Breast epithelium (tissue), 4 donors: Measurements from ENCODE around the gene KDM4C. TPM values are rescaled to one million over a fixed set of nuclear protein-coding genes. Genes with fewer than 3 reads are reported as not detected.

Experiments
- DNase-seq, 2 donors: peaks; one replicate each; pipeline ENCODE4 v3.0.0-alpha.2; 2019; ENCODE audit warnings: low spot score in 2 of 2
- H3K27ac ChIP-seq, 2 donors: fragments of 200-600 bp; sonication (generic) in 1 of 2; one replicate each; pipeline ENCODE4 v1.5.1; 2016 to 2019; ENCODE audit warnings: mild to moderate bottlenecking in 1 of 2
- H3K27me3 ChIP-seq, 2 donors: fragments of 200-600 bp; sonication (generic) in 1 of 2; one replicate each; pipeline versions ENCODE4 v1.5.1 to v1.6.0; 2017 to 2019; ENCODE audit warnings: control low read depth in 1 of 2, mild to moderate bottlenecking in 1 of 2
- H3K36me3 ChIP-seq: fragments of 200-600 bp; one replicate; pipeline ENCODE4 v1.5.1; 2019
- H3K4me1 ChIP-seq, 2 donors: fragments of 200-600 bp; sonication (generic); one replicate each; pipeline ENCODE4 v1.5.1; 2016 to 2019; ENCODE audit warnings: control low read depth in 1 of 2
- H3K4me3 ChIP-seq, 3 donors: fragments of 200-600 bp; sonication (generic); 1 replicate in 2 of 3; 2 replicates in 1 of 3; pipeline ENCODE4 v1.5.1; 2016 to 2019; ENCODE audit warnings: mild to moderate bottlenecking in 3 of 3, moderate library complexity in 2 of 3
- H3K9me3 ChIP-seq, 2 donors: fragments of 200-600 bp; sonication (generic) in 1 of 2; one replicate each; pipeline ENCODE4 v1.5.1; 2016 to 2019; ENCODE audit warnings: control low read depth in 1 of 2
- CTCF ChIP-seq, 3 donors: fragments of 450-650 bp; IDR thresholded peaks; one replicate each; pipeline ENCODE4 v1.5.1; 2016 to 2017; ENCODE audit warnings: antibody characterized with exemption in 3 of 3, mild to moderate bottlenecking in 3 of 3, moderate library complexity in 3 of 3
- POLR2A ChIP-seq: fragments of 450-650 bp; IDR thresholded peaks from one replicate; pipeline ENCODE4 v1.6.1; 2016; ENCODE audit warnings: antibody characterized with exemption, mild to moderate bottlenecking, moderate library complexity
- POLR2AphosphoS5 ChIP-seq, 3 donors: sonication (generic); formaldehyde crosslinking; IDR thresholded peaks; one replicate each; pipeline ENCODE4 v1.6.1; 2017; ENCODE audit warnings: antibody characterized with exemption in 3 of 3
- intact Hi-C: fragments of 100-400 bp; cut with DNase I; formaldehyde crosslinking; loops from one replicate; pipeline ENCODE4 v1.15.1; 2023; ENCODE audit warnings: low total_unique reads
- total RNA-seq, 3 donors: library from RNA; depleted of rRNA; stranded (reverse); fragments of >200 nt; gene quantifications; one replicate each; pipeline ENCODE4 v1.1.0, GENCODE V29; 2016

The KDM4C gene
- total RNA-seq, 3 donors from 2014 or later, result 37.8 to 80.9 (median 60.0) TPM

GRCh38 chr9:6897898-6898302, 140.1 kb downstream of the KDM4C start:
- no peak for DNase-seq
- Histone ChIP-seq H3K4me3 (no peak overlapping the region), H3K27me3 (no peaks in the 10 kb centered on the region), H3K9me3 (no peaks in the 10 kb centered on the region), H3K4me1 (no peaks in the 10 kb centered on the region), H3K36me3 (no peaks in the 10 kb centered on the region), H3K27ac (no peak overlapping the region)
- TF ChIP-seq POLR2A (no peak), CTCF (IDR thresholded peaks at IDR 0.05) (no peak), POLR2AphosphoS5 (IDR thresholded peaks at IDR 0.05) (no peak)
- intact Hi-C loops, result no loop called here

- intact Hi-C loops, result no loop called here
- H3K9me3 ChIP-seq, result no peaks in the 10 kb centered on the region
- no peak overlapping the region for H3K27ac ChIP-seq
- H3K36me3 ChIP-seq, result no peaks in the 10 kb centered on the region
- TF ChIP-seq CTCF (IDR thresholded peaks at IDR 0.05) (no peak), POLR2A (no peak), POLR2AphosphoS5 (IDR thresholded peaks at IDR 0.05) (no peak)
- H3K27me3 ChIP-seq, result no peaks in the 10 kb centered on the region
- no peaks in the 10 kb centered on the region for H3K4me1 ChIP-seq
- H3K4me3 ChIP-seq, result no peak overlapping the region
- DNase-seq, result no peak
These were observed 141.5 kb downstream of the KDM4C start for GRCh38 chr9:6899274-6899673.

GRCh38 chr9:6900440-6900883, 142.7 kb downstream of the KDM4C start:
- Histone ChIP-seq H3K4me3 (no peak overlapping the region), H3K27me3 (no peaks in the 10 kb centered on the region), H3K36me3 (no peaks in the 10 kb centered on the region), H3K27ac (no peak overlapping the region), H3K9me3 (no peaks in the 10 kb centered on the region), H3K4me1 (no peaks in the 10 kb centered on the region)
- intact Hi-C loops, result no loop called here
- TF ChIP-seq POLR2A (no peak), CTCF (IDR thresholded peaks at IDR 0.05) (no peak), POLR2AphosphoS5 (IDR thresholded peaks at IDR 0.05) (no peak)
- DNase-seq, result no peak

GRCh38 chr9:6901180-6901579, 143.4 kb downstream of the KDM4C start:
- H3K27me3 ChIP-seq, result no peaks in the 10 kb centered on the region
- DNase-seq, result no peak
- TF ChIP-seq POLR2AphosphoS5 (IDR thresholded peaks at IDR 0.05) (no peak), POLR2A (no peak), CTCF (IDR thresholded peaks at IDR 0.05) (no peak)
- H3K36me3 ChIP-seq, result no peaks in the 10 kb centered on the region
- intact Hi-C loops, result no loop called here
- H3K27ac ChIP-seq, result no peak overlapping the region
- no peaks in the 10 kb centered on the region for H3K4me1 ChIP-seq
- H3K9me3 ChIP-seq, result no peaks in the 10 kb centered on the region
- H3K4me3 ChIP-seq, result no peak overlapping the region

- Histone ChIP-seq H3K4me3 (no peak overlapping the region), H3K27ac (no peak overlapping the region), H3K9me3 (no peaks in the 10 kb centered on the region), H3K27me3 (no peaks in the 10 kb centered on the region), H3K36me3 (no peaks in the 10 kb centered on the region), H3K4me1 (no peaks in the 10 kb centered on the region)
- intact Hi-C loops, result no loop called here
- TF ChIP-seq POLR2A, result no peak
- TF ChIP-seq CTCF (IDR thresholded peaks at IDR 0.05), result no peak
- no peak for TF ChIP-seq POLR2AphosphoS5 (IDR thresholded peaks at IDR 0.05)
- no peak for DNase-seq
These were observed 144.7 kb downstream of the KDM4C start for GRCh38 chr9:6902423-6902822.
